ENCODE measurements around the gene IGF1R. TPM values are rescaled to one million over a fixed set of nuclear protein-coding genes. Genes with fewer than 3 reads are reported as not detected.

The IGF1R gene
- total RNA-seq, 2 donors from 2014 or later = 35.0 to 37.0 TPM

DNA sequence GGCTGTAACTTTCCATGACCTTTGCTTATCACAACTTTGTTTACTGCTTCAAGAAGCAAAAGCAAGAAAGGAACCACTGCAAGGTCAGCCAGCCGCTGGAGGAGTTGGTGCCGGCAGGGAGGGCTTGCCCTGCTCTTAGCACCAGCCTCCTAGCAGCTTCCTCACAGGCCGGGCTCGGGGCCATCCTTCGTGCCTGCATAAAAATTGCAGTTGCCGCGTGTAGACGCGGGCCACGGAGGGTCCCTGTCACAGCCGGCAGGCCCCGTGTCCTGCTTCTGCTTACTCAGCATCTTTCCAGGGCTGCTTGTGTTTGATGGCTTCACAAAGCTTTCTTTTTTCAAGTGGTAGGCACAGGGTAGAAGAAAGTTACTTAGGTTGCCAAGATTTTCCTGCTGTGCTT, 274.8 kb downstream of the IGF1R start:
- TF ChIP-seq, protein P1, sequence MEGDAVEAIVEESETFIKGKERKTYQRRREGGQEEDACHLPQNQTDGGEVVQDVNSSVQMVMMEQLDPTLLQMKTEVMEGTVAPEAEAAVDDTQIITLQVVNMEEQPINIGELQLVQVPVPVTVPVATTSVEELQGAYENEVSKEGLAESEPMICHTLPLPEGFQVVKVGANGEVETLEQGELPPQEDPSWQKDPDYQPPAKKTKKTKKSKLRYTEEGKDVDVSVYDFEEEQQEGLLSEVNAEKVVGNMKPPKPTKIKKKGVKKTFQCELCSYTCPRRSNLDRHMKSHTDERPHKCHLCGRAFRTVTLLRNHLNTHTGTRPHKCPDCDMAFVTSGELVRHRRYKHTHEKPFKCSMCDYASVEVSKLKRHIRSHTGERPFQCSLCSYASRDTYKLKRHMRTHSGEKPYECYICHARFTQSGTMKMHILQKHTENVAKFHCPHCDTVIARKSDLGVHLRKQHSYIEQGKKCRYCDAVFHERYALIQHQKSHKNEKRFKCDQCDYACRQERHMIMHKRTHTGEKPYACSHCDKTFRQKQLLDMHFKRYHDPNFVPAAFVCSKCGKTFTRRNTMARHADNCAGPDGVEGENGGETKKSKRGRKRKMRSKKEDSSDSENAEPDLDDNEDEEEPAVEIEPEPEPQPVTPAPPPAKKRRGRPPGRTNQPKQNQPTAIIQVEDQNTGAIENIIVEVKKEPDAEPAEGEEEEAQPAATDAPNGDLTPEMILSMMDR (IDR thresholded peaks at IDR 0.05) = no peak
- no peaks in the 10 kb centered on the region for H3K36me3 ChIP-seq
- H3K4me3 ChIP-seq = no peak overlapping the region
- no peaks in the 10 kb centered on the region for H3K9me3 ChIP-seq
- H3K27me3 ChIP-seq = no peaks in the 10 kb centered on the region
- H3K27ac ChIP-seq = no peak overlapping the region
- intact Hi-C loops (cut with DNase I) = no loop called here
- H3K4me1 ChIP-seq = no peaks in the 10 kb centered on the region
- no peak for DNase-seq
- H3K9ac ChIP-seq (ENCODE audit: low read depth in 2 of 2, low read length in 2 of 2) = no peak overlapping the region

DNA sequence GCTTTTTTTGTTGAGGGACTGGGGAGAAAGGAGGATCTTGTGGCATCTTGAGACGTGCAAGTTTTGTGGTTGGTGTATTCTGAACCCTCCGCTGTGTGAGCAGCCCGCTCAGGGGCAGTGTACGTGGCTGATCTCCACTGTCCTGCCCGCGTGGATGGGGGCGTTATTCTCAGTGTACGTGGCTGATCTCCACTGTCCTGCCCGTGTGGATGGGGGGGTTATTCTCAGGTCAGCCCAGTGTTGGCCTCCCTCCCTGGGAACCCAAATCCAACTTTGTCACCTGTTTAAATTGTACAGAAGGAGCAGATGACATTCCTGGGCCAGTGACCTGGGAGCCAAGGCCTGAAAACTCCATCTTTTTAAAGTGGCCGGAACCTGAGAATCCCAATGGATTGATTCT, 275.2 kb downstream of the IGF1R start:
- Histone ChIP-seq H3K9me3 (no peaks in the 10 kb centered on the region), H3K4me1 (no peaks in the 10 kb centered on the region), H3K36me3 (no peaks in the 10 kb centered on the region), H3K9ac (ENCODE audit: low read depth in 2 of 2, low read length in 2 of 2) (no peak overlapping the region), H3K27ac (no peak overlapping the region), H3K4me3 (no peak overlapping the region), H3K27me3 (no peaks in the 10 kb centered on the region)
- intact Hi-C loops (cut with DNase I) = no loop called here
- no peak for DNase-seq
- TF ChIP-seq, protein P1 (IDR thresholded peaks at IDR 0.05) = no peak

DNA sequence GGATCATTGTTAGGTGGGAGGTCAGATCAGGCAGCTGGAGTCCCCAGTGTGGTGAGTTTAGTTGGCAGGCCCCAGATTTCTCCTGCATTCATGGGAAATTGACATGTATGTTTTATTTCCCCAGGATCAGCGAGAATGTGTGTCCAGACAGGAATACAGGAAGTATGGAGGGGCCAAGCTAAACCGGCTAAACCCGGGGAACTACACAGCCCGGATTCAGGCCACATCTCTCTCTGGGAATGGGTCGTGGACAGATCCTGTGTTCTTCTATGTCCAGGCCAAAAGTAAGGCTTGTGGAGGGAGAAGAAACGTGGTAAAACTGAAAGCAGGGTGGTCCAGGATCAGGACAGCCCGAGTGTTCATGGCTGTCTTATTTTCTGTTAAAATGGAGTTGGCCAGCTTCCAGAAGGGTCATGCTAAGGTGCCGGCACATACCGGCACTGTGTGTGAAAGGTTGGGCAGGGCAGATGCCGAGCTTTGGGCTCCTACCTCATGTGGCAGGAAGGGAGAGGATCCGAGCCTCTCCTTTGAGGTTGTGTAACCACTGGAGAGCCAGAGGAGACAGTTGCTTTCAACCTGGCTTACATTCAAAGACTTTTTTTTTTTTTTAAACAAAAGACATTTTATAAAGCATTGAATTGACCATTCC, 276.2 kb downstream of the IGF1R start:
- no peak overlapping the region for H3K9ac ChIP-seq (ENCODE audit: low read depth in 2 of 2, low read length in 2 of 2)
- H3K36me3 ChIP-seq = no peaks in the 10 kb centered on the region
- TF ChIP-seq, protein P1 (IDR thresholded peaks at IDR 0.05) = no peak
- no peak for DNase-seq
- no peaks in the 10 kb centered on the region for H3K27me3 ChIP-seq
- H3K9me3 ChIP-seq = no peaks in the 10 kb centered on the region
- no peaks in the 10 kb centered on the region for H3K4me1 ChIP-seq
- intact Hi-C loops (cut with DNase I) = no loop called here
- no peak overlapping the region for H3K27ac ChIP-seq
- H3K4me3 ChIP-seq = no peak overlapping the region

DNA sequence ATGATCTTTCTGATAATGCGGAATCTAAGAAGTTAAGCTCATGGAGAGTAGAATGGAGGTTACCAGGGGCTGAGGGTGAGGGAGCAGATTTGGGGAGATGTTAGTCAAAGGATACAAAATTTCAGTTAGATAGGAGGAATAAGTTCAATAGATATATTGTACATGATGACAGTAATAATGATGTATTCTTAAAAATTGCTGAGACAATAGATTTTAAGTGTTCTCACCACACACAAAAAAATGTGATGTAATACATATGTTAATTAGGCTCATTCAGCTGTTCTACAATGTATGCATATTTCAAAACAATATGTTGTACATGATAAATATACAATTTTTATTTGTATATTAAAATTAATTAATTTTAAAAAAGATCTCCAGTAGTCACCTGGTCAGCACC, 277.9 kb downstream of the IGF1R start:
- TF ChIP-seq, protein P1 (IDR thresholded peaks at IDR 0.05) = no peak
- Histone ChIP-seq H3K9me3 (no peaks in the 10 kb centered on the region), H3K4me3 (no peak overlapping the region), H3K4me1 (no peaks in the 10 kb centered on the region), H3K27ac (no peak overlapping the region), H3K9ac (ENCODE audit: low read depth in 2 of 2, low read length in 2 of 2) (no peak overlapping the region), H3K36me3 (no peaks in the 10 kb centered on the region), H3K27me3 (no peaks in the 10 kb centered on the region)
- intact Hi-C loops (cut with DNase I) = no loop called here
- no peak for DNase-seq

DNA sequence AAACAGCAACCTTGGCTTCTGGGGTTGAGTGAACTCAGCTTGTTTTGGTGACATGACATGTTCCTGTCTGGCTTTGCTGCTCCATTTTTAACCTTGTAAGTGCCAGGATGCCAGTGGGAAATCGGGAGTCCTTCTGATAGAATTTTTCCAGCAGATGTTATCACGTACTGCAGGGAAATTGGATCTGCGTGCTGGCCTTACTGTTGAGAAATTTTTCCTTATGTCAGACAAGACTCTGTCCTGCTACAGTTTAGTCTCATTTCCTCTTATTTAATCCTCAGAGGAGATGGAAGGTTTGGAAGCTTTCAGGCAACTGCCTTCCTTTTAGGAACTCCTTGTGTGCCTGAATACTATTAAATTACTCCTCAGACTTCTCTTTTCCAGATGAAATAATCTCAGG, 278.7 kb downstream of the IGF1R start:
- H3K27ac ChIP-seq = no peak overlapping the region
- TF ChIP-seq, protein P1 (IDR thresholded peaks at IDR 0.05) = no peak
- no peaks in the 10 kb centered on the region for H3K36me3 ChIP-seq
- intact Hi-C loops (cut with DNase I) = no loop called here
- H3K4me1 ChIP-seq = no peaks in the 10 kb centered on the region
- DNase-seq = no peak
- no peaks in the 10 kb centered on the region for H3K9me3 ChIP-seq
- H3K9ac ChIP-seq (ENCODE audit: low read depth in 2 of 2, low read length in 2 of 2) = no peak overlapping the region
- H3K4me3 ChIP-seq = no peak overlapping the region
- H3K27me3 ChIP-seq = no peaks in the 10 kb centered on the region

All from colonic mucosa (tissue), 4 donors.